ENCODE measurements around the gene PDE7B. TPM values are rescaled to one million over a fixed set of nuclear protein-coding genes. Genes with fewer than 3 reads are reported as not detected.

Gene PDE7B
- total RNA-seq, 1 experiment from 2014 or later: not detected

DNA sequence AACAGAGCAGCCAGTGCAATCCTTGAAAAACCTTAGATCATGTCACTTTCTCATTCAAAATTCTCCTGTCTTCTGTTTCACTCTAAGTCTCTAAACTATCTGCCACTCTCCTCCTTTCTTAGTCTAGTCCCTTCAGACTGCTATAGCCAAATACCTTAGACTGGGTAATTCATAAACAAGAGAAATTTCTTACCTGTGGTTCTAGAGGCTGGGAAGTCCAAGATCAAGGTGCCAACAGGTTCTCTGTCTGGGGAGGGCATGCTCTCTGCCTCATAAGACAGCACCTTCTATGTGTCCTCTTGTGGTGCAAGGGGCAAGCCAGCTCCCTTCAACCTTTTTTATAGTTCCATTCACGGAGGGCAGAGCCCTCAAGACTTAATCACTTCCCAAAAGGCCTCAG is 242.3 kb downstream of the PDE7B start:
- no peaks in the 10 kb centered on the region for H3K79me2 ChIP-seq (ENCODE audit: low read length)
- H3F3A ChIP-seq (ENCODE audit: low read length, unreplicated experiment): no peaks in the 10 kb centered on the region
- no TSS peak for BruUV-seq (replicated peaks)
- no peak overlapping the region for H3K27ac ChIP-seq (ENCODE audit: low read length)
- CTCF ChIA-PET: no interaction called here
- DNase-seq: no peak
- no peak for ATAC-seq
- H3K4me1 ChIP-seq (ENCODE audit: insufficient read depth, low read length): peaks cover 19% of the 10 kb centered on the region
- H3K9me3 ChIP-seq (ENCODE audit: low read length): no peaks in the 10 kb centered on the region
- H3K9ac ChIP-seq (ENCODE audit: low read length): no peak overlapping the region
- intact Hi-C loops (cut with micrococcal nuclease): loop anchor here (5.0 kb wide), 1 partner anchor 43 kb away; no protein-coding TSS in a partner anchor
- no peaks in the 10 kb centered on the region for H4K20me1 ChIP-seq (ENCODE audit: low read length)
- no peak overlapping the region for H2AFZ ChIP-seq (ENCODE audit: low read length)
- H3K27me3 ChIP-seq (ENCODE audit: low read length): no peaks in the 10 kb centered on the region
- no peak overlapping the region for H3K4me2 ChIP-seq (ENCODE audit: low read length)
- TF ChIP-seq, protein P1, sequence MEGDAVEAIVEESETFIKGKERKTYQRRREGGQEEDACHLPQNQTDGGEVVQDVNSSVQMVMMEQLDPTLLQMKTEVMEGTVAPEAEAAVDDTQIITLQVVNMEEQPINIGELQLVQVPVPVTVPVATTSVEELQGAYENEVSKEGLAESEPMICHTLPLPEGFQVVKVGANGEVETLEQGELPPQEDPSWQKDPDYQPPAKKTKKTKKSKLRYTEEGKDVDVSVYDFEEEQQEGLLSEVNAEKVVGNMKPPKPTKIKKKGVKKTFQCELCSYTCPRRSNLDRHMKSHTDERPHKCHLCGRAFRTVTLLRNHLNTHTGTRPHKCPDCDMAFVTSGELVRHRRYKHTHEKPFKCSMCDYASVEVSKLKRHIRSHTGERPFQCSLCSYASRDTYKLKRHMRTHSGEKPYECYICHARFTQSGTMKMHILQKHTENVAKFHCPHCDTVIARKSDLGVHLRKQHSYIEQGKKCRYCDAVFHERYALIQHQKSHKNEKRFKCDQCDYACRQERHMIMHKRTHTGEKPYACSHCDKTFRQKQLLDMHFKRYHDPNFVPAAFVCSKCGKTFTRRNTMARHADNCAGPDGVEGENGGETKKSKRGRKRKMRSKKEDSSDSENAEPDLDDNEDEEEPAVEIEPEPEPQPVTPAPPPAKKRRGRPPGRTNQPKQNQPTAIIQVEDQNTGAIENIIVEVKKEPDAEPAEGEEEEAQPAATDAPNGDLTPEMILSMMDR (conservative IDR thresholded peaks at IDR 0.05; ENCODE audit: low read depth, low read length): no peak
- no peak for TF ChIP-seq EZH2phosphoT487 (IDR thresholded peaks at IDR 0.05; ENCODE audit: borderline replicate concordance, low read length)
- H3K9me2 ChIP-seq (replicated peaks; ENCODE audit: low read length): no peaks in the 10 kb centered on the region
- H3K36me3 ChIP-seq (ENCODE audit: low read depth, low read length): no peaks in the 10 kb centered on the region
- no peak overlapping the region for H3K4me3 ChIP-seq (ENCODE audit: low read length)
- POLR2A ChIA-PET (ENCODE audit: unreplicated experiment): no interaction called here

DNA sequence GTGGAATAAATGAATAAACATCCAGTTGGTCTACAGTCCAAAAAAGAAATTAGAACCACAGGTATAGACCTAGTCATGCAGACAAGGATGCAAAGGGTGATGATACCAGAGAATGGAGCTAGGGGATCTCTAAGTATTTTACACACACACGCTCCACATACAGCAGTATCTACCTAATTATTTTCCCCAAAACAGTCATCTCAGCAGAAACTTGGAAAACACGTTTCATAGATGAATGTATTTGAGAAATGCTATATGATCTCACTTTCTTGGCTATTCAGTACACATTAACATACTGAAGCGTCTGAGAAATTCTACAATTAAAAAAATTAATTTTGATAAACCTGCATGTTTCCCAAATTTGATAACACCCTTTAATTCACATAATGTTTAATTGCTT is 243.3 kb downstream of the PDE7B start:
- H3K4me2 ChIP-seq (ENCODE audit: low read length): no peak overlapping the region
- no peaks in the 10 kb centered on the region for H3K27me3 ChIP-seq (ENCODE audit: low read length)
- H3F3A ChIP-seq (ENCODE audit: low read length, unreplicated experiment): no peaks in the 10 kb centered on the region
- no TSS peak for BruUV-seq (replicated peaks)
- DNase-seq (no peak), ATAC-seq (no peak)
- H3K4me1 ChIP-seq (ENCODE audit: insufficient read depth, low read length): peaks cover 16% of the 10 kb centered on the region
- H3K9ac ChIP-seq (ENCODE audit: low read length): no peak overlapping the region
- ChIA-PET CTCF (no interaction called here), POLR2A (ENCODE audit: unreplicated experiment) (no interaction called here)
- TF ChIP-seq EZH2 (IDR thresholded peaks at IDR 0.05; ENCODE audit: low read length, unreplicated experiment): no peak
- no peak for TF ChIP-seq EZH2phosphoT487 (IDR thresholded peaks at IDR 0.05; ENCODE audit: borderline replicate concordance, low read length)
- TF ChIP-seq, protein P1 (conservative IDR thresholded peaks at IDR 0.05; ENCODE audit: low read depth, low read length): no peak
- no peak overlapping the region for H3K4me3 ChIP-seq (ENCODE audit: low read length)
- no peaks in the 10 kb centered on the region for H3K79me2 ChIP-seq (ENCODE audit: low read length)
- H3K9me3 ChIP-seq (ENCODE audit: low read length): no peaks in the 10 kb centered on the region
- no peak overlapping the region for H2AFZ ChIP-seq (ENCODE audit: low read length)
- no peak overlapping the region for H3K27ac ChIP-seq (ENCODE audit: low read length)
- no peaks in the 10 kb centered on the region for H3K9me2 ChIP-seq (replicated peaks; ENCODE audit: low read length)
- H4K20me1 ChIP-seq (ENCODE audit: low read length): no peaks in the 10 kb centered on the region
- intact Hi-C loops (cut with micrococcal nuclease): loop anchor here (5.0 kb wide), 1 partner anchor 42 kb away; no protein-coding TSS in a partner anchor
- no peaks in the 10 kb centered on the region for H3K36me3 ChIP-seq (ENCODE audit: low read depth, low read length)

DNA sequence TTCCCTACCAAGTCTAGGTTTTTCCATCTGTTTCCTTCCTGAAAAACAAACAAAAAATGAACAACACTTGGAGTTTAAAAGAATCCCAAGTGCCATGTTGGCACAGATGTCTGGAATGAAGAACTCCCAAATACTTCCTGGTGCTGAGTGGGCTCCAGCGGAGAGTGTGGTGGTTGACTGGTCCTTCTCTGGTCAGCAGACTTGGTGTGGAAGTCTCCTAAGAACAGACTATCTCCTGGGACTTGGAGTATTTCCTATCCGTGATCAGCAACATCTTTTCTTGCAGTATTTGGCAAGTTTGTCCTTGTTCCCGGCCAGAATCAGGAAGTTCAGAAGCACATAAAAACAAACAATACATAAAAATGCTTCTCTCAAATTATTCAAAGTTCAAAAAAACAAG is 244.5 kb downstream of the PDE7B start:
- Histone ChIP-seq H3K9ac (ENCODE audit: low read length) (no peak overlapping the region), H3K9me2 (replicated peaks; ENCODE audit: low read length) (no peaks in the 10 kb centered on the region), H3K27me3 (ENCODE audit: low read length) (no peaks in the 10 kb centered on the region), H3K36me3 (ENCODE audit: low read depth, low read length) (no peaks in the 10 kb centered on the region), H3K4me3 (ENCODE audit: low read length) (no peak overlapping the region), H3F3A (ENCODE audit: low read length, unreplicated experiment) (no peaks in the 10 kb centered on the region), H3K79me2 (ENCODE audit: low read length) (no peaks in the 10 kb centered on the region), H3K4me1 (ENCODE audit: insufficient read depth, low read length) (peaks cover 5% of the 10 kb centered on the region), H4K20me1 (ENCODE audit: low read length) (no peaks in the 10 kb centered on the region), H3K9me3 (ENCODE audit: low read length) (no peaks in the 10 kb centered on the region), H2AFZ (ENCODE audit: low read length) (no peak overlapping the region), H3K27ac (ENCODE audit: low read length) (no peak overlapping the region), H3K4me2 (ENCODE audit: low read length) (no peak overlapping the region)
- CTCF ChIA-PET: no interaction called here
- TF ChIP-seq, protein P1 (conservative IDR thresholded peaks at IDR 0.05; ENCODE audit: low read depth, low read length): no peak
- POLR2A ChIA-PET (ENCODE audit: unreplicated experiment): no interaction called here
- BruUV-seq (replicated peaks): no TSS peak
- DNase-seq (no peak), ATAC-seq (no peak)
- intact Hi-C loops (cut with micrococcal nuclease): no loop called here
